Measurements from ENCODE around the gene GGN. TPM values are rescaled to one million over a fixed set of nuclear protein-coding genes. Genes with fewer than 3 reads are reported as not detected.

The GGN gene
- total RNA-seq, 2 experiments from 2014 or later, result 0.17 to 0.19 TPM

DNA sequence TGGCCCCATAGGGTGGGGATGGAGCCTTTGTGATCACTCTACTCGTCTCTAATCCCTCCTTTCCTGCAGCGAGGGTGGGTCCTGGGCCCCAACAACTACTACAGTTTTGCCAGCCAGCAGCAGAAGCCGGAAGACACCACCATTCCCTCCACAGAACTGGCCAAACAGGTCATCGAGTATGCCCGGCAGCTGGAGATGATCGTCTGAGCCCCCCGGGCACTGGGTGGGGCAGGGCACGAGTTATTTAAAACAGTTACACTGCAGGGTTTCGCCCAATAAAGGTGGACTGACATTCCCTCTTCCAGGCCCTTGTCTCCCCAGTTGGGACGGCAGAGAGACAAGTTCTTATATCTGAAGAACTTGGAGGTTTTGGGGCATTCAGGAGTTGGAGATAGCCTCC lies 4.7 kb downstream of the GGN start:
- TF ChIP-seq, protein P1, sequence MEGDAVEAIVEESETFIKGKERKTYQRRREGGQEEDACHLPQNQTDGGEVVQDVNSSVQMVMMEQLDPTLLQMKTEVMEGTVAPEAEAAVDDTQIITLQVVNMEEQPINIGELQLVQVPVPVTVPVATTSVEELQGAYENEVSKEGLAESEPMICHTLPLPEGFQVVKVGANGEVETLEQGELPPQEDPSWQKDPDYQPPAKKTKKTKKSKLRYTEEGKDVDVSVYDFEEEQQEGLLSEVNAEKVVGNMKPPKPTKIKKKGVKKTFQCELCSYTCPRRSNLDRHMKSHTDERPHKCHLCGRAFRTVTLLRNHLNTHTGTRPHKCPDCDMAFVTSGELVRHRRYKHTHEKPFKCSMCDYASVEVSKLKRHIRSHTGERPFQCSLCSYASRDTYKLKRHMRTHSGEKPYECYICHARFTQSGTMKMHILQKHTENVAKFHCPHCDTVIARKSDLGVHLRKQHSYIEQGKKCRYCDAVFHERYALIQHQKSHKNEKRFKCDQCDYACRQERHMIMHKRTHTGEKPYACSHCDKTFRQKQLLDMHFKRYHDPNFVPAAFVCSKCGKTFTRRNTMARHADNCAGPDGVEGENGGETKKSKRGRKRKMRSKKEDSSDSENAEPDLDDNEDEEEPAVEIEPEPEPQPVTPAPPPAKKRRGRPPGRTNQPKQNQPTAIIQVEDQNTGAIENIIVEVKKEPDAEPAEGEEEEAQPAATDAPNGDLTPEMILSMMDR (IDR thresholded peaks at IDR 0.05), result no peak
- DNase-seq, result no peak
- H3K4me3 Mint-ChIP-seq, result no peak overlapping the region
- H3K4me1 Mint-ChIP-seq (ENCODE audit: low read depth), result peaks cover 23% of the 10 kb centered on the region
- H3K36me3 Mint-ChIP-seq (ENCODE audit: low read depth), result peaks cover 82% of the 10 kb centered on the region
- no peak for ATAC-seq (ENCODE audit: poor library complexity)
- H3K27ac Mint-ChIP-seq, result no peak overlapping the region
- H3K9me3 ChIP-seq (ENCODE audit: control insufficient read depth in 1 of 2, insufficient read depth in 1 of 2, low read length in 2 of 2), result peaks cover 0 to 5% of the 10 kb centered on the region in 2 experiments
- H3K9me3 Mint-ChIP-seq, result no peaks in the 10 kb centered on the region
- intact Hi-C loops (cut with DNase I, micrococcal nuclease), result no loop called here
- H3K27ac ChIP-seq (ENCODE audit: low read depth in 1 of 2, low read length in 2 of 2), result no peak overlapping the region
- H3K27me3 ChIP-seq (ENCODE audit: control insufficient read depth in 1 of 2, insufficient read depth in 2 of 2, low read length in 2 of 2), result peaks cover 10 to 13% of the 10 kb centered on the region in 2 experiments
- ChIA-PET POLR2A (no interaction called here), CTCF (no interaction called here)
- peaks cover 35% of the 10 kb centered on the region for H3K27me3 Mint-ChIP-seq
- no peak overlapping the region for H3K4me3 ChIP-seq (ENCODE audit: low read length)
- H3K4me1 ChIP-seq (ENCODE audit: insufficient read depth, low read length), result peaks cover 31% of the 10 kb centered on the region
- peaks cover 46% of the 10 kb centered on the region for H3K36me3 ChIP-seq (ENCODE audit: insufficient read depth, low read length)

DNA sequence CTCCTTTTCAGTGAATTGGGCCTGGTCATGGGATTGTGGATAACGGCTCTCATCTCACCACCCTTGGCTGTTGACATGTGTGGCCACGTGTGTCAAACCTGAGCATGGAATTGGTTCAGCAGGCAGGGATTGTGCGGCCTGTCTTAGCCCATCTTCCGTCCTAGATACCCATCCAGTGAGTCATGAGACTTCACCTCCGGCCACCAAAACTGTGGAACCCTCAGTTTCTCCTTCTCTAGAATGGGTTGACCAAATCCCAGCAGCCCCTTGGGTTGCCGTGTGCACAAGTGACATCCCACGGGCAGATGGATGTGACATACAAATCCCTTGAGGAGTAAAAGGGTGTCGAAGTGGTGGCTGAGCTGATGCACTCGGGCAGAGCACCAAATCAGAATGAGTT lies 6.7 kb downstream of the GGN start:
- ChIA-PET POLR2A (no interaction called here), CTCF (interaction anchor here (2.4 kb wide), 1 partner anchor 22 kb away, joined by 7 read pairs; the partner anchor contains the start of gene FAM98C)
- peaks cover 58% of the 10 kb centered on the region for H3K36me3 ChIP-seq (ENCODE audit: insufficient read depth, low read length)
- H3K4me1 ChIP-seq (ENCODE audit: insufficient read depth, low read length), result peaks cover 21% of the 10 kb centered on the region
- H3K9me3 ChIP-seq (ENCODE audit: control insufficient read depth in 1 of 2, insufficient read depth in 1 of 2, low read length in 2 of 2), result no peaks in the 10 kb centered on the region
- H3K27me3 ChIP-seq (ENCODE audit: control insufficient read depth in 1 of 2, insufficient read depth in 2 of 2, low read length in 2 of 2), result peaks cover 6 to 10% of the 10 kb centered on the region in 2 experiments
- intact Hi-C loops (cut with DNase I, micrococcal nuclease), result no loop called here
- no peak overlapping the region for H3K4me3 Mint-ChIP-seq
- H3K36me3 Mint-ChIP-seq (ENCODE audit: low read depth), result peaks cover 84% of the 10 kb centered on the region
- no peak overlapping the region for H3K4me3 ChIP-seq (ENCODE audit: low read length)
- TF ChIP-seq, protein P1 (IDR thresholded peaks at IDR 0.05), result no peak
- peaks cover 25% of the 10 kb centered on the region for H3K27me3 Mint-ChIP-seq
- no peak overlapping the region for H3K27ac Mint-ChIP-seq
- ATAC-seq (ENCODE audit: poor library complexity) (no peak), DNase-seq (no peak)
- no peak overlapping the region for H3K27ac ChIP-seq (ENCODE audit: low read depth in 1 of 2, low read length in 2 of 2)
- peaks cover 19% of the 10 kb centered on the region for H3K4me1 Mint-ChIP-seq (ENCODE audit: low read depth)
- no peaks in the 10 kb centered on the region for H3K9me3 Mint-ChIP-seq

DNA sequence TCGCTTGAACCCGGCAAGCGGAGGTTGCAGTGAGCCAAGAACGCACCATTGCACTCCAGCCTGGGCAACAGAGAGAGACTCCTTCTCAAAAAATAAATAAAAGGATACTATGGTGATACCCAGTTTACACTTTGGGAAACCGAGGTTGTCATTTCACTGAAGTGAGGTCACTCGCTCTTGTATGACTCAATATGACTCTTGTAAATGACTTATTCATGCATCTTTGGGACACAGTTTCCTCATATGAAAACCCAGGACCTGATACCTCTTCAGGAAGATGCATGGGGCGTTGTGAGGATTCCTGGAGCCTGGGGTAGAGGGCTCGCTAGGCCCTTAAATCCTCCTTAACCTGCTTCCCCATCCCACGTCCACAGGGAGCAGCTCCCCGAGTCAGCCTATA lies 9.0 kb downstream of the GGN start:
- no peak for DNase-seq
- POLR2A ChIA-PET, result interaction anchor here (0.9 kb wide), 1 partner anchor 240 kb away, joined by 4 read pairs; the partner anchor contains the start of gene EIF3K
- CTCF ChIA-PET, result no interaction called here
- intact Hi-C loops (cut with DNase I, micrococcal nuclease), result no loop called here
- no peak overlapping the region for H3K4me3 Mint-ChIP-seq
- Histone ChIP-seq H3K36me3 (ENCODE audit: insufficient read depth, low read length) (peaks cover 61% of the 10 kb centered on the region), H3K4me1 (ENCODE audit: insufficient read depth, low read length) (peaks cover 29% of the 10 kb centered on the region), H3K4me3 (ENCODE audit: low read length) (no peak overlapping the region), H3K27me3 (ENCODE audit: control insufficient read depth in 1 of 2, insufficient read depth in 2 of 2, low read length in 2 of 2) (peaks cover 0 to 3% of the 10 kb centered on the region in 2 experiments), H3K27ac (ENCODE audit: low read depth in 1 of 2, low read length in 2 of 2) (no peak overlapping the region), H3K9me3 (ENCODE audit: control insufficient read depth in 1 of 2, insufficient read depth in 1 of 2, low read length in 2 of 2) (no peaks in the 10 kb centered on the region)
- H3K4me1 Mint-ChIP-seq (ENCODE audit: low read depth), result peaks cover 30% of the 10 kb centered on the region
- peaks cover 11% of the 10 kb centered on the region for H3K27me3 Mint-ChIP-seq
- H3K9me3 Mint-ChIP-seq, result no peaks in the 10 kb centered on the region
- ATAC-seq (ENCODE audit: poor library complexity), result no peak
- H3K36me3 Mint-ChIP-seq (ENCODE audit: low read depth), result peaks cover 86% of the 10 kb centered on the region
- TF ChIP-seq, protein P1 (IDR thresholded peaks at IDR 0.05), result no peak
- H3K27ac Mint-ChIP-seq, result no peak overlapping the region
